GM12878 (cell line): Measurements from ENCODE around the gene NBEAL1.
"Not testable (repeated sequence)": the region's sequence is repeated elsewhere in the genome, so short reads cannot be mapped to it uniquely, and the experiment has no call there.

ENCODE experiments used
- CEBPB ChIP-seq, 2 experiments: fragments of 150-350 bp in 1 of 2; IDR thresholded peaks; 2 replicates each; pipeline ENCODE4 v1.6.1; 2012 to 2014; ENCODE audit warnings: low read depth in 2 of 2, low read length in 2 of 2, borderline replicate concordance in 1 of 2, inconsistent platforms in 1 of 2
- FOS ChIP-seq: IDR thresholded peaks from 3 replicates; pipeline ENCODE4 v1.6.1; 2011; ENCODE audit warnings: borderline replicate concordance; ENCODE audit not compliant: insufficient read length; ENCODE audit errors: extremely low read depth
- IRF4 ChIP-seq: IDR thresholded peaks from 2 replicates; pipeline ENCODE4 v1.6.1; 2011; ENCODE audit warnings: low read depth, low read length
- JUNB ChIP-seq: IDR thresholded peaks from 2 replicates; pipeline ENCODE4 v1.6.1; 2016; ENCODE audit warnings: antibody characterized with exemption, mild to moderate bottlenecking
- NR2F1 ChIP-seq: fragments of 450-650 bp; conservative IDR thresholded peaks from 2 replicates; pipeline ENCODE4 v1.6.1; 2017; ENCODE audit warnings: mild to moderate bottlenecking
- SIN3A ChIP-seq: IDR thresholded peaks from 2 replicates; pipeline ENCODE4 v1.6.1; 2012; ENCODE audit warnings: low read depth, low read length, improper control_type of control experiment
- SMAD1 ChIP-seq: fragments of 450-650 bp; IDR thresholded peaks from 2 replicates; pipeline ENCODE4 v1.6.1; 2018; ENCODE audit warnings: mild to moderate bottlenecking, low read depth; ENCODE audit not compliant: partially characterized antibody
- SUZ12 ChIP-seq: fragments of 200-600 bp; sonication (generic); IDR thresholded peaks from one replicate; pipeline ENCODE4 v1.6.1; 2018; ENCODE audit warnings: antibody characterized with exemption, mild to moderate bottlenecking; ENCODE audit not compliant: unreplicated experiment
- ZNF274 ChIP-seq: IDR thresholded peaks from one replicate; pipeline ENCODE4 v1.8.0; 2011; ENCODE audit not compliant: insufficient read length, insufficient read depth
- ZNF384 ChIP-seq: IDR thresholded peaks from 2 replicates; pipeline ENCODE4 v1.6.1; 2012; ENCODE audit warnings: low read depth, mild to moderate bottlenecking, low read length, improper control_type of control experiment, borderline replicate concordance
- TF ChIP-seq, protein P1 (sequence below), 3 experiments: IDR thresholded peaks in 2 of 3; conservative IDR thresholded peaks in 1 of 3; 2 replicates each; pipeline ENCODE4 v1.5.1; 2011; ENCODE audit warnings: low read depth in 3 of 3, low read length in 3 of 3, mild to moderate bottlenecking in 3 of 3, control low read depth in 2 of 3, moderate library complexity in 2 of 3, inconsistent platforms in 1 of 3, mixed read lengths in 1 of 3; ENCODE audit not compliant: control insufficient read depth in 2 of 3, insufficient read depth in 1 of 3; ENCODE audit errors: extremely low read depth in 1 of 3

DNA sequence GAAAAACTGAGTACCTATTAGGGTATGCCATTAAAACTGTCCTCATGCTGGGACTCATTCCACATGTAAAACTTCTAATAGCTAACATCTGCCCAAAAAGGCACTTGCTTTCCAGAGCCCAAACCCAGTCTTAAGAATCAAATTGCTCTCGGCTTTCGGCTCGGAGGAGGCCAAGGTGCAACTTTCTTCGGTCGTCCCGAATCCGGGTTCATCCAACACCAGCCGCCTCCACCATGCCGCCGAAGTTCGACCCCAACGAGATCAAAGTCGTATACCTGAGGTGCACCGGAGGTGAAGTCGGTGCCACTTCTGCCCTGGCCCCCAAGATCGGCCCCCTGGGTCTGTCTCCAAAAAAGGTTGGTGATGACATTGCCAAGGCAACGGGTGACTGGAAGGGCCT, 175.9 kb downstream of the NBEAL1 start:
- TF ChIP-seq SIN3A; SMAD1; CEBPB (IDR thresholded peaks at IDR 0.05; ENCODE audit: borderline replicate concordance in 1 of 2, low read depth in 2 of 2, low read length in 2 of 2); ZNF274; FOS; JUNB; ZNF384; SUZ12; IRF4; NR2F1: not testable (repeated sequence)
- TF ChIP-seq, protein P1, sequence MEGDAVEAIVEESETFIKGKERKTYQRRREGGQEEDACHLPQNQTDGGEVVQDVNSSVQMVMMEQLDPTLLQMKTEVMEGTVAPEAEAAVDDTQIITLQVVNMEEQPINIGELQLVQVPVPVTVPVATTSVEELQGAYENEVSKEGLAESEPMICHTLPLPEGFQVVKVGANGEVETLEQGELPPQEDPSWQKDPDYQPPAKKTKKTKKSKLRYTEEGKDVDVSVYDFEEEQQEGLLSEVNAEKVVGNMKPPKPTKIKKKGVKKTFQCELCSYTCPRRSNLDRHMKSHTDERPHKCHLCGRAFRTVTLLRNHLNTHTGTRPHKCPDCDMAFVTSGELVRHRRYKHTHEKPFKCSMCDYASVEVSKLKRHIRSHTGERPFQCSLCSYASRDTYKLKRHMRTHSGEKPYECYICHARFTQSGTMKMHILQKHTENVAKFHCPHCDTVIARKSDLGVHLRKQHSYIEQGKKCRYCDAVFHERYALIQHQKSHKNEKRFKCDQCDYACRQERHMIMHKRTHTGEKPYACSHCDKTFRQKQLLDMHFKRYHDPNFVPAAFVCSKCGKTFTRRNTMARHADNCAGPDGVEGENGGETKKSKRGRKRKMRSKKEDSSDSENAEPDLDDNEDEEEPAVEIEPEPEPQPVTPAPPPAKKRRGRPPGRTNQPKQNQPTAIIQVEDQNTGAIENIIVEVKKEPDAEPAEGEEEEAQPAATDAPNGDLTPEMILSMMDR (IDR thresholded peaks at IDR 0.05 in 2 of 3, conservative IDR thresholded peaks at IDR 0.05 in 1 of 3; ENCODE audit: control insufficient read depth in 2 of 3, extremely low read depth in 1 of 3, insufficient read depth in 1 of 3, low read depth in 3 of 3, low read length in 3 of 3), result not testable (repeated sequence)
